ENCODE data around the gene USP12.

USP12 gene

DNA sequence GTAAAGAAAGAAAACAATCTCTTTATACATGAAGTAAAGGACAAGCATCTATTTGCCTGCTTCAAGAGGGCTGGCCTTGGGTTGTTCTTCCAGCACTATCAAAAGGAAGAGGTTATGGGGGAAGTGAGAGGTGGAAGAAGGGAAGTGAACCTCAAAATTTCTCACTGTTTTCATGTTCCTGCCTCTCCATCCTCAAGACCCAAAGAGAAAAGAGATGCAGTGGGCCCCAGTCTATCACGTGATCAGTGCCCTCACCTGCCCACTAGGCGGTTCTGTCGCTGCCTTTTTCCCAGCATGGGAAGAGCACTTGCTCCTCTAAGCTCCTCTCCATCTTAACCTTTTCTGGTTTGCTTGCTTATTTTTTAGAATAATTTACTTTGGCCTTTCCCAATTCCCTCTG lies 6.2 kb upstream of the USP12 start:
- FAIRE-seq = no peak
- TF ChIP-seq POLR2A (IDR thresholded peaks at IDR 0.05; ENCODE audit: low read depth, low read length) = no peak
- no peak for TF ChIP-seq POLR2AphosphoS5 (IDR thresholded peaks at IDR 0.05; ENCODE audit: low read depth, low read length)
- no peak for TF ChIP-seq TAF1 (IDR thresholded peaks at IDR 0.05; ENCODE audit: borderline replicate concordance, low read depth, low read length)
- peak; percentile 20 for DNase-seq (ENCODE audit: insufficient read length)

DNA sequence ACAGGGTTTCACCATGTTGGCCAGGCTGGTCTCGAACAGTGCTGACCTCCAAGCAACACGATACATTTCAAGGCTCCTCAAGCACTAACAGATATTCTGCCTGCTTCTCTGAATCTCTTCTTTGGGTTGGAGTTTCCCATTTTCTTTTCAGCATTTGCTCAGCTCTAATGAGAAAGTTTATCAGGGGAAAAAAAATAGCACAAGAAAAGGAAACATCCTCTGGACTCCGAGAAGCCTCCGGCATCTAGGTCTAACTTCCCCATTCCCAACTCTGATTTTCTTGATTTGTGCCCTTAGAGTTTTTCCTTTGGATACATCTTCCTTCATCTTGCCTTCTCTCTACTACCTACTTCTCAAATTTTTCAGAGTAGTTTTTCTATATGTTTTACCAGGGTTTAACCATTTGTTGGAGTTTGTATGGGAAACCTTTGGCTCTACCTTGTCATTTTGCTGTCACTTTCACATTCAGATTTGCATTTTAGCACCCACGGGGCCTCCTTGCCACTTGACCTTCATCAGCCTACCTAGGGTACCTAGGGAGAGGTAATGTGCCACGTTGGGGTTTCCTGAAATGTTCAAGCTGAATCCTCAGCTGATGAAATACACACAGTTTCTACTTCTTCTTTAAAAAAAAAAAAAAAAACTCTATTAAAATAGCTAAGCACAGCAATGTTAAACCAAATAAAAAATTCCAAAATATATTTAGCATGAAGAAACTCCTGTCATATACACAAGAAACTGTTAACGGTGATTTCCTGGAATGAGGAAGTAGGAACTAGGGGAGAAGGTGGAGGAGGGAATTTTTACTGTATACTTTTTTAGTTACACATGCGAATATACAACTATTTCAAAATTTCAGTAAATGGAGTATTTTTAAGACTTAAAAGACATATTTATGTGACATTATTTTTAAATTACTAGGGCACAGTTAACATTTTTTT lies 5.1 kb upstream of the USP12 start:
- DNase-seq (ENCODE audit: insufficient read length) (no peak), FAIRE-seq (peak; percentile 30)

GRCh38 chr13:27174766-27175455 lies 3.3 kb upstream of the USP12 start:
- FAIRE-seq = peak; percentile 67
- no peak for DNase-seq (ENCODE audit: insufficient read length)
- TF ChIP-seq POLR2AphosphoS5 (IDR thresholded peaks at IDR 0.05; ENCODE audit: low read depth, low read length) (no peak), TAF1 (IDR thresholded peaks at IDR 0.05; ENCODE audit: borderline replicate concordance, low read depth, low read length) (no peak), POLR2A (IDR thresholded peaks at IDR 0.05; ENCODE audit: low read depth, low read length) (no peak)

More for the DNA sequence above, 5.1 kb upstream of the USP12 start:
- no peak for TF ChIP-seq TAF1 (IDR thresholded peaks at IDR 0.05; ENCODE audit: borderline replicate concordance, low read depth, low read length)
- TF ChIP-seq POLR2A (IDR thresholded peaks at IDR 0.05; ENCODE audit: low read depth, low read length) = no peak
- no peak for TF ChIP-seq POLR2AphosphoS5 (IDR thresholded peaks at IDR 0.05; ENCODE audit: low read depth, low read length)

DNA sequence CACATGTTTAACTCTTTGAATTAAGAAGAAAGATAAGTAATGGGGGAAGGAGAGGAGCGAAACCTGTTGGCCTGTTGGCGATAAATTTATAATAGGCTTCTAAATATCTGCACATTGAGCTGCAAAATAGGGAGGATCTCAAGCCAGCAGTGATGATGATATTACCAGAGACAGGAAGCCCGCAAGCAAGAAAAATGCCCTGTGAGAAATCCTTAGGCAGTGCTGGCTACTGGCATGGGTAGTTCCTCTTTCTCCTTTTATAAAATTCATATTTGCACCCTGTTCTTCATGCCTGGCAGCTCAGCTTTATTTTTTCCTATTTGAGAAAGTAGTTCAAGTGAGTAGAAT lies 858 bp upstream of the USP12 start:
- TF ChIP-seq TAF1 (IDR thresholded peaks at IDR 0.05; ENCODE audit: borderline replicate concordance, low read depth, low read length) (no peak), POLR2A (IDR thresholded peaks at IDR 0.05; ENCODE audit: low read depth, low read length) (no peak), POLR2AphosphoS5 (IDR thresholded peaks at IDR 0.05; ENCODE audit: low read depth, low read length) (no peak)
- FAIRE-seq (no peak), DNase-seq (ENCODE audit: insufficient read length) (no peak)

- TF ChIP-seq POLR2A (IDR thresholded peaks at IDR 0.05; ENCODE audit: low read depth, low read length) (peak; percentile 64; the same call in 1 of the 2 replicates), TAF1 (IDR thresholded peaks at IDR 0.05; ENCODE audit: borderline replicate concordance, low read depth, low read length) (no peak), POLR2AphosphoS5 (IDR thresholded peaks at IDR 0.05; ENCODE audit: low read depth, low read length) (peak; percentile 50; the same call in 1 of the 2 replicates)
- DNase-seq (ENCODE audit: insufficient read length) = peak; percentile 77
- peak; percentile 99 for FAIRE-seq
Observed at GRCh38 chr13:27171827-27172494, 350 bp upstream of the USP12 start.

GRCh38 chr13:27170516-27171243 lies 931 bp downstream of the USP12 start:
- DNase-seq (ENCODE audit: insufficient read length) (no peak), FAIRE-seq (peak; percentile 42)
- TF ChIP-seq POLR2A (IDR thresholded peaks at IDR 0.05; ENCODE audit: low read depth, low read length) (no peak; the same call in 1 of the 2 replicates), TAF1 (IDR thresholded peaks at IDR 0.05; ENCODE audit: borderline replicate concordance, low read depth, low read length) (peak; percentile 7; the same call in 1 of the 2 replicates)

GRCh38 chr13:27170221-27170515 lies 1.4 kb downstream of the USP12 start:
- TF ChIP-seq POLR2AphosphoS5 (IDR thresholded peaks at IDR 0.05; ENCODE audit: low read depth, low read length) (no peak), POLR2A (IDR thresholded peaks at IDR 0.05; ENCODE audit: low read depth, low read length) (no peak), TAF1 (IDR thresholded peaks at IDR 0.05; ENCODE audit: borderline replicate concordance, low read depth, low read length) (no peak)
- FAIRE-seq (peak; percentile 67), DNase-seq (ENCODE audit: insufficient read length) (no peak)

DNA sequence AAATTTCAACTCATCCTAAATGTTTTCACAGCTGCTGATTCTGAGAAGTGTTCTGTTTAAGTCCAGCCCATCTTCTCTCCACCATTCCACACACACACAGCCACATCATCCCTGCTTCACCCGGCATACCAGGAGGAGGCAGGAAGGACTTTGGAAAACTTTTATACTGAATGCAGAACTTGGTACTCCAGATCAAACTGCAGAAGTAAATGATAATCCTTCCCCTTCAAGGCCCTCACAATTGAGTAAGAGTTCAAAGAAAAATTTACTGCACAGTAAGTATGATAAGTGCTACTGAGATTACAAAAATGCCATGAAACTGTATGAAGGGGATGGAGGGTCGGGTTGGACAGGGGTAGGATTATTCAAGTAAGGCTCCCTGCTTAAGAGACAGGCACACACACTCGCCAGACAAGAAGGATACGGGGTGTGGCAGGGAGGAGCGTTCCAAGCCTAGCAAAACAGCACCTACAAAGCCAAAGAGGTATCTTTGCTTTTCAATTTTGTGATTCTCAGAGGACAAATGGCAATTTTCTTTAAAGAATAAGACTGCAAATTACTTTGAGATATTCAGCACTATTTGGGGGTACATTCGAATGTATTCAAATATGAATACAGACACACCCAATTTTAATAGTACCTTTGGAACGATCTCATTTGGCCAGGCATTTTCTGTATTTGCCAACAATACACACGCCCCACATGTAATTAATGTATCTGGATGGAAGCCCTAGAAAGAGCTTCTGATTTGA lies 2.5 kb downstream of the USP12 start:
- peak; percentile 27 for FAIRE-seq
- no peak for DNase-seq (ENCODE audit: insufficient read length)
- no peak for TF ChIP-seq POLR2A (IDR thresholded peaks at IDR 0.05; ENCODE audit: low read depth, low read length)
- TF ChIP-seq TAF1 (IDR thresholded peaks at IDR 0.05; ENCODE audit: borderline replicate concordance, low read depth, low read length) = no peak
- no peak; the same call in 1 of the 2 replicates for TF ChIP-seq POLR2AphosphoS5 (IDR thresholded peaks at IDR 0.05; ENCODE audit: low read depth, low read length)

DNA sequence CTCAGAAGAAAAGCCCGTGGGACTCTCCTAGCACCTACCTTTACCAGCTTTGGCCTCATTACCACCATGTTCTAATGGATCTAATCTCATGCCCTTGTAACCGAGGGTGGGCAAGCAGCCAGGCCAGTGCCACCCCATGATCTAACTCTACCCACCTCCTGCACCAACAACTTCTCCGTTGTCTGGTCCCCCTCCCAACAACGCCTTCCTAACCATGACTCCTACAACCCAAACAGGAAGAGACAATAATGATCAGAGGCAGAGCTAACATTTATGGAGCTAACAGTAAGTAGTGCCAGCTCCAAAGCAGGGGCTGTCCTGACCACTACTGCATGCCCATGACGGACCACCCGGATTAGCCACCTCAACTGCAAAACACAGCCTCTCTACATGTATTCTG lies 3.5 kb downstream of the USP12 start:
- DNase-seq (ENCODE audit: insufficient read length) (no peak), FAIRE-seq (peak; percentile 36)
- TF ChIP-seq POLR2A (IDR thresholded peaks at IDR 0.05; ENCODE audit: low read depth, low read length) = no peak
- no peak for TF ChIP-seq TAF1 (IDR thresholded peaks at IDR 0.05; ENCODE audit: borderline replicate concordance, low read depth, low read length)
- TF ChIP-seq POLR2AphosphoS5 (IDR thresholded peaks at IDR 0.05; ENCODE audit: low read depth, low read length) = no peak

DNA sequence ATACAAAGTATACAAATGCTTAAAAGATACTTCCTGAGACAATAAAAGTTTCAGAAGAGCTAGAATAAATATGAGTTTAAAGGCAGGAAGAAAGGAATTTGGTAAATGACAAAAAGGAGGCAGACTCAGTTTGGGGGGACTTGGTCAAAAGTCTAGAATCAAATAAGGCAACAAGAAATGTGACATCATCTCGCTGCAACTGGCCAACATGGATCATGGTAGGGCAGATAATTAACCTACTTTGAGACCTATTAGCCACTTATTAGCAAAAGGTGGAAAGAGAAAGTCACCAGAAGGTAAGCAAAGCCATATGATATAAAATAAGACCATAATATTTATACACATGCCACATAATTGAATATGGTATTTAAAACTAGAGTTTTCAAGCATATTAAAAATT lies 5.3 kb downstream of the USP12 start:
- TF ChIP-seq TAF1 (IDR thresholded peaks at IDR 0.05; ENCODE audit: borderline replicate concordance, low read depth, low read length) (no peak), POLR2AphosphoS5 (IDR thresholded peaks at IDR 0.05; ENCODE audit: low read depth, low read length) (no peak), POLR2A (IDR thresholded peaks at IDR 0.05; ENCODE audit: low read depth, low read length) (no peak)
- DNase-seq (ENCODE audit: insufficient read length) (no peak), FAIRE-seq (peak; percentile 65)
